Measurements from ENCODE around the gene KIAA0319L.

- no peak for TF ChIP-seq EZH2 (IDR thresholded peaks at IDR 0.05; ENCODE audit: low read length)
- TF ChIP-seq, protein P1, sequence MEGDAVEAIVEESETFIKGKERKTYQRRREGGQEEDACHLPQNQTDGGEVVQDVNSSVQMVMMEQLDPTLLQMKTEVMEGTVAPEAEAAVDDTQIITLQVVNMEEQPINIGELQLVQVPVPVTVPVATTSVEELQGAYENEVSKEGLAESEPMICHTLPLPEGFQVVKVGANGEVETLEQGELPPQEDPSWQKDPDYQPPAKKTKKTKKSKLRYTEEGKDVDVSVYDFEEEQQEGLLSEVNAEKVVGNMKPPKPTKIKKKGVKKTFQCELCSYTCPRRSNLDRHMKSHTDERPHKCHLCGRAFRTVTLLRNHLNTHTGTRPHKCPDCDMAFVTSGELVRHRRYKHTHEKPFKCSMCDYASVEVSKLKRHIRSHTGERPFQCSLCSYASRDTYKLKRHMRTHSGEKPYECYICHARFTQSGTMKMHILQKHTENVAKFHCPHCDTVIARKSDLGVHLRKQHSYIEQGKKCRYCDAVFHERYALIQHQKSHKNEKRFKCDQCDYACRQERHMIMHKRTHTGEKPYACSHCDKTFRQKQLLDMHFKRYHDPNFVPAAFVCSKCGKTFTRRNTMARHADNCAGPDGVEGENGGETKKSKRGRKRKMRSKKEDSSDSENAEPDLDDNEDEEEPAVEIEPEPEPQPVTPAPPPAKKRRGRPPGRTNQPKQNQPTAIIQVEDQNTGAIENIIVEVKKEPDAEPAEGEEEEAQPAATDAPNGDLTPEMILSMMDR (optimal IDR thresholded peaks at IDR 0.05 in 1 of 3, IDR thresholded peaks at IDR 0.05 in 1 of 3, conservative IDR thresholded peaks at IDR 0.05 in 1 of 3; ENCODE audit: extremely low read depth in 1 of 3, insufficient read depth in 2 of 3, low read length in 3 of 3), result no peak
Observed at GRCh38 chr1:35571263-35571662, 14.1 kb upstream of the KIAA0319L start.

Data from keratinocyte (primary cell).